HTERT RPE-1 (cell line): ENCODE data around the gene PRAMEF25.
"Not testable (repeated sequence)": the region's sequence is repeated elsewhere in the genome, so short reads cannot be mapped to it uniquely, and the experiment has no call there.

Experiments
- in situ Hi-C: fragments of 300-500 bp; cut with MboI; formaldehyde crosslinking; loops from 4 replicates; pipeline ENCODE4 v1.14.3; 2020; ENCODE audit warnings: low sequenced_read_pairs

Gene PRAMEF25

DNA sequence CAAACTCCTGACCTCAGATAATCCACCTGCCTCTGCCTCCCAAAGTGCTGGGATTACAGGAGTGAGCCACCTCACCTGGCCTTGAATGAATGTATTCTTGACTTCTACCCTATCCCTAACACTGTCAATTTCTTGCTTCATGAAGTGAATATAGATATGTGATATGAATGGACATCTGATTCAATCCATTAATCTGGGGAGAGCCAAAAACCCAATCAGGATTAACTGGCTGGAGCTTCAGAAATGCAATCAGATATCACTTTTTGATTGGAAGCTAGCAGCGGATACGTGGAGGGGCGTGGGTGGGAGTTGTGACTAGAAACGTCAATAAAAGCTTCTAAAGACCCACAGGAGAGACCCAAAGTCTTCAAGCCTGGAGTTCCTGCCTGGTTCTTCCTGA, at the start of gene PRAMEF25:
PRAMEF25 (plus strand) TSS at position 301 of the 400 bp plus-strand sequence. CDS start 2,920 bp downstream, outside the sequence.
- in situ Hi-C loops, result not testable (repeated sequence)

- in situ Hi-C loops, result not testable (repeated sequence)
Observed at GRCh38 chr1:13056475-13056874, 14.1 kb upstream of the PRAMEF25 start, which contains the start of gene PRAMEF27. TSS of gene PRAMEF27 (minus strand) at chr1:13056575. CDS start at chr1:13053659, 2,916 bp downstream.

GRCh38 chr1:13116754-13117153, 46.2 kb downstream of the PRAMEF25 start, which contains the start of gene HNRNPCL2:
TSS of gene HNRNPCL2 (minus strand) at chr1:13116854. CDS start at chr1:13116400, 454 bp downstream.
- in situ Hi-C loops, result not testable (repeated sequence)
